Left cardiac atrium (tissue), 4 donors: ENCODE measurements around the gene ANTXR2. TPM values are rescaled to one million over a fixed set of nuclear protein-coding genes. Genes with fewer than 3 reads are reported as not detected.
"Not testable (repeated sequence)": the region's sequence is repeated elsewhere in the genome, so short reads cannot be mapped to it uniquely, and the experiment has no call there.

Source experiments
- ATAC-seq, 2 donors: fragments of 200-7000 bp; cut with Tn5 transposase; one replicate each; pipeline ENCODE4 v1.9.1; 2020; ENCODE audit warnings: mild to moderate bottlenecking in 2 of 2, moderate library complexity in 2 of 2
- DNase-seq: peaks from one replicate; pipeline ENCODE4 v3.0.0-alpha.2; 2020
- intact Hi-C, 2 donors: fragments of 100-400 bp; cut with DNase I; formaldehyde crosslinking; loops; one replicate each; pipeline versions ENCODE4 v1.14.1 to v1.15.1; 2022 to 2023
- long read RNA-seq: library from polyadenylated mRNA; unstranded; transcript quantifications from one replicate; pipeline ENCODE4 v2.0.0, GENCODE V29; 2021
- total RNA-seq, 2 donors: library from RNA; stranded (reverse); fragmentation: NEBNext Ultra II Directional; extraction: Animal tissue kit (Norgen Biotek cat#: 25700); gene quantifications; one replicate each; pipeline ENCODE4 v1.2.1, GENCODE V29; 2021
- donor health status: DM: no; HTN: yes; CAD: no.
- donor health status: DM: no; HTN: yes; CAD: no; lungs with severe emphysema.
- donor health status: DM: yes; HTN: yes; CAD: no.
- donor health status: Dilated cardiomyopathy.

The ANTXR2 gene
- 10 to 100 TPM; 39.3 to 49.8 TPM for total RNA-seq
- long read RNA-seq, full-length matches to known transcripts, result 33 of 39 reads
- long read RNA-seq, partial matches to known transcripts, result 2 of 39 reads
- long read RNA-seq, other reads (novel, unspliced or antisense), result 4 of 39 reads

- ATAC-seq (peak; percentile 96 to 97), DNase-seq (peak; percentile 94)
- intact Hi-C loops, result loop anchor here (10.0 kb wide), 1 partner anchor 112 kb away; no protein-coding TSS in a partner anchor
Measured at GRCh38 chr4:80072744-80073472, at the start of gene ANTXR2. Gene ANTXR2 (minus strand): TSS chr4:80073229. CDS start chr4:80072560, 669 bp downstream.

- ATAC-seq, intact Hi-C loops: not testable (repeated sequence)
Measured at GRCh38 chr4:80121815-80122214, 48.8 kb upstream of the ANTXR2 start.

GRCh38 chr4:80119620-80120019, 46.6 kb upstream of the ANTXR2 start:
- ATAC-seq, DNase-seq, intact Hi-C loops: not testable (repeated sequence)

More at GRCh38 chr4:80121815-80122214, 48.8 kb upstream of the ANTXR2 start:
- DNase-seq, result not testable (repeated sequence)

- DNase-seq (no peak), ATAC-seq (no peak)
- intact Hi-C loops, result no loop called here
Measured at GRCh38 chr4:80116516-80116915, 43.5 kb upstream of the ANTXR2 start.

- DNase-seq (no peak), ATAC-seq (no peak)
- intact Hi-C loops, result no loop called here
Measured at GRCh38 chr4:80115368-80116181, 42.5 kb upstream of the ANTXR2 start.

GRCh38 chr4:80114732-80115265, 41.8 kb upstream of the ANTXR2 start:
- intact Hi-C loops, result no loop called here
- ATAC-seq, result no peak

GRCh38 chr4:80113615-80114014, 40.6 kb upstream of the ANTXR2 start:
- DNase-seq (no peak), ATAC-seq (no peak)
- intact Hi-C loops, result no loop called here

More at GRCh38 chr4:80114732-80115265, 41.8 kb upstream of the ANTXR2 start:
- no peak for DNase-seq

- intact Hi-C loops, result no loop called here
- DNase-seq, result peak; percentile 25
- peak in 1 of 2 donors; percentile 80 for ATAC-seq
Measured at GRCh38 chr4:80112236-80112635, 39.2 kb upstream of the ANTXR2 start.

GRCh38 chr4:80111276-80111675, 38.2 kb upstream of the ANTXR2 start:
- no peak for DNase-seq
- intact Hi-C loops, result no loop called here

GRCh38 chr4:80107374-80107773, 34.3 kb upstream of the ANTXR2 start:
- DNase-seq (no peak), ATAC-seq (no peak)
- intact Hi-C loops, result no loop called here

More at GRCh38 chr4:80111276-80111675, 38.2 kb upstream of the ANTXR2 start:
- no peak for ATAC-seq

- DNase-seq (no peak), ATAC-seq (no peak)
- intact Hi-C loops, result no loop called here
Measured at GRCh38 chr4:80104927-80105326, 31.9 kb upstream of the ANTXR2 start.

- DNase-seq, result no peak
- no peak for ATAC-seq
- intact Hi-C loops, result no loop called here
Measured at GRCh38 chr4:80103629-80104028, 30.6 kb upstream of the ANTXR2 start.

- no peak for DNase-seq
- ATAC-seq, result no peak
- intact Hi-C loops, result no loop called here
Measured at GRCh38 chr4:80101792-80102116, 28.7 kb upstream of the ANTXR2 start.

- ATAC-seq (no peak), DNase-seq (no peak)
- intact Hi-C loops, result no loop called here
Measured at GRCh38 chr4:80101071-80101791, 28.2 kb upstream of the ANTXR2 start.

GRCh38 chr4:80099671-80100070, 26.6 kb upstream of the ANTXR2 start:
- intact Hi-C loops, result no loop called here
- ATAC-seq (no peak), DNase-seq (no peak)

- no peak for DNase-seq
- ATAC-seq, result no peak
- intact Hi-C loops, result no loop called here
Measured at GRCh38 chr4:80098635-80099034, 25.6 kb upstream of the ANTXR2 start.

- intact Hi-C loops, result no loop called here
- DNase-seq (peak; percentile 65), ATAC-seq (peak; percentile 96 to 97)
Measured at GRCh38 chr4:80097400-80098177, 24.6 kb upstream of the ANTXR2 start.

GRCh38 chr4:80096175-80096850, 23.3 kb upstream of the ANTXR2 start:
- ATAC-seq (no peak), DNase-seq (no peak)
- intact Hi-C loops, result no loop called here
